ENCODE results near the gene GLI2.

The GLI2 gene

DNA sequence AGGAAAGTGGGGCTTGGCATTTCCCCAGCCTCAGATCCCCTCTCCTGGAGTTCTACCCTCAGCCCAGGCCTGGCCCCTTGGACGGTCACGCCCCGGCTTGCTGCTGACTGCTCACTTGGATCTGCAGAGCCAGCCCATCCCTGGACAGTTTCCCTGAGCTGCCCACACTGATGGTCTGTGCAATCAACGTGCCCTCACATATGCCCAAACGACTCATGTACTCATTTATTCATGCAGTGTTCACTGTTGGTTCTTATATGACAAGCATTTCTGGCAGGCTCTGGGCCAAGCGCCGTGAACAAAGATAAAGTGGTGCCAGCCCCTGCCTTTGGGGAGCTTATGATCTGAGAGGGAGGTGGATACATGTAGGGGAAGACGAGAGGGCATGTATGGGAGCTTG, 20.3 kb upstream of the GLI2 start:
- DNase-seq, result no peak

DNA sequence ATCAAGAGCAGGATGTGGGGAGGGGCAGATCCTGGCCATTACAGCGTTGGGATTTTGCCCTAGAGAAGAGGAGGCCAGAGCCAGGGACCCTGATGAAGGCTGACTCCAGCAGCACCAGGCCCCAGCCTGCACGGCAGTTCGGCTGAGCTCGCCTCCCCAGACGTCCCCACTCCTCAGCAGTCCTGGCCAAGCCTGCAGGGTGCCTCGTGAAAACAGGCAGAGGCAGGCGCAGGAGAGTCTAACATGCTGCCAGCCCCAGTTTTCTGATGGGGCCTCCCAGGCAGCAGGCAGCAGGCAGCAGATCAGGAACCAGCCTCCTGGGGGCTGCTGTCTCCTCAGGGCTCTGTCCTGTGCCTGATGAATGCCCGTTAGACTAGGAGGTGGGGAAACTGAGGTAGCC, 19.7 kb upstream of the GLI2 start:
- no peak for DNase-seq

DNA sequence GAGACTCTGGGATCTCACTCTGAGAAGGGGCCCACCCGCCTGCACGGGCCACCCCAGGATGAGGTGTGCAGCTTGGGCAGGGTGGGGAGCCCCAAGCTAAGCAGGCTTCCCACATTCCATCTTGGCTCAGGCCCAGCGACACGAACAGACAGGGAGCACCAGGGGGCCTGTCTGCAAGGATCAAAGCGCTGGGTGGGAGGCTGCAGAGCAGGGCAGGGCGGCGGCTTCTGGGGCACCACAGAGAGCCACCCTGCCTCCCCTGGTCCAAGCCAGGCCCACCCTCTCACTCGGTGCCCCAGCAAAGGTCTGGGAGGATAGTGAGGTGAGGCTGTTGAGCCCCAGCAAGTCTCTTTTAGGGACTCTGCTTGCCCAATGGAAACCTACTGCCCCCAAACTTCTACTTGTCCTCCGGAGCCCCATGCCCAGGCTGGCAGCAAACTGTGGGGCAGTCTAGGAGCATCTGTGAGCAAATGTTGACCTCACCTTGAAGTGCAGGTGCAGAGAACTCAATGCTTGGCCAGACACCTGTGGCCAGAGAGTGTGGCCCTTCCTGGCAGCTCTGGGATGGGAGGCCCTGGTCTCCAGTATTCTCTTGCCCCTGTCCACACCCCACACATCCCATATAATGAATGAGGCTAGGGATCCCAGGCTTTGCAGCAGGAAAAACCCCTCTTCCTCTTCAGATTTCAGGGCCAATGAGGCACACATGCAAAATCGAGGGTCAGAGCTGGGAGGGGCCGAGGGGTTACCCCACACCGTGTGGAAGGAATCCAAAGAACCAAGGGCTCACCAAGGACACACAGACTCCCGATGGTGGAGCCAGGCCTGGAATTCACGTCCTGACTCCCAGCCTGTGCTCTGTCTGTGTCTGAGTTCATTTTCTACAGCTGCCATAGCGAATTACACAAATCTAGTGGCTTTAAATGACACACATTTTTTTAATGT, 18.8 kb upstream of the GLI2 start:
- DNase-seq, result no peak

DNA sequence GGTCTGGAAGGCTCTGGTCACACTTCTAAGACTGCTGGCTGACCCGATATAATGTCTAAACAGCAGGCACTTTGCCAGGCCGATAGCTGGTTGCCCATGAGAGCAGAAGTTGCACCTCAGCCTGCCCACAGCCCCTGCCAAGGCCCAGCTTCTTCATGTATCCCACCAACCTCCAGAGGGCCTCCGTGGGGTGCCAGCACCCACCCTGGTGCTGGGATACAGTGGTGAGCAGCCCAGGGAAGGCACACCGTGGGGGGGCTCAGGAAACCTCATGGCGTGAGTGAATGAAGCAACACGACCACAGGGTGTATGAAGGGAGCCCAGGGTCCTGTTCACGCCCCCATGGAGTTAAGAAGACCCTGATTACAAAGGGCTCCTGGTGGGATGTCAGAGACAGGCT, 16.2 kb upstream of the GLI2 start:
- no peak for DNase-seq

DNA sequence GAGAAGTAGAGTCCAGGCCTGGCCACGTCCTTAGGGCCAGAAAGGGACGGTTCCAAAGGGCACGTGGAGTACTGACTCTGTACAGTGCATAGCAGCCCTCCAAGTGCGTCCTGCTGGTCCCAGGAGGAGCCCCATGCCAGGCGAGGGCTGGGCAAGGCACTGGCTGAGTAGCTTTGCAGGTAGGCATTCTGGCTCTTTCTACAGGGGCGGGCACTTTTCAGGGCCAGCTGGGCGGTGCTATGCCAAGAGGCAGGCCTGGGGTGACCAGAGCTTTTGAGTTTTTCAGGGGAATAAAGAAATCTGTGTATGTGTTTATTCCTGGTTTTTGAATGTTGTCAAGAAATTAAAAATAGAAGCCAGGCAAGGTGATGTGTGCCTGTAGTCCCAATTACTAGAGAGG, 15.4 kb upstream of the GLI2 start:
- no peak for DNase-seq

DNA sequence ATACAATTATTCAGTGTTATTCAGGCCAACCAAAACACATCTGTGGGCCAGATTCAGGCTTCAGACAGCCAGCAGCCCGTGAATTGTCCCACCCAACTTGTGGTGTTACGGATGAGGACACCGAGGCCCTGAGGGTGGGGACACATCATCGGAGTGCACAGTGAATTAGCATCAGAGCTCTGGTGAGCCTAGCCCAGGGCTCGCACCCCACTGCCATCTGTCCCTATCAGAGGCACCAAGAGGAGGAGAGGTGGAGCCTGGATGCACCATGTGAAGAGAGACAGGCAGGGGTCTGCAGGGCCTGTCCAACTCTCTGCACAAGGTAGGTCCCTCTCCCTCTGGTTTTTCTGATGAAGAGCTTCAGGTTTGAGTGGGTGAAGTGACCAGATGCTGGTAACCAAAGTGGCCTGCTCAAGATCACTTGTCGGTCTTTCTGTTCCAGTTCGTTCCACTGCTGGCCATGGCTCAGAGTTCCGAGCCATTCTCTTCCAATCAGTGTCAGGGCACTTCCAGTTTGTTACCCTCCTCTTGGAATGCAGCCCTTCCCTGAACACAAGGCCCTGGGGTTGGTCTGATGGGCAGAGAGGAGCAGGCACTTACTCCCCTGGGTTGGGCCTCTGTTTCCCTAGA, 14.8 kb upstream of the GLI2 start:
- DNase-seq, result no peak

DNA sequence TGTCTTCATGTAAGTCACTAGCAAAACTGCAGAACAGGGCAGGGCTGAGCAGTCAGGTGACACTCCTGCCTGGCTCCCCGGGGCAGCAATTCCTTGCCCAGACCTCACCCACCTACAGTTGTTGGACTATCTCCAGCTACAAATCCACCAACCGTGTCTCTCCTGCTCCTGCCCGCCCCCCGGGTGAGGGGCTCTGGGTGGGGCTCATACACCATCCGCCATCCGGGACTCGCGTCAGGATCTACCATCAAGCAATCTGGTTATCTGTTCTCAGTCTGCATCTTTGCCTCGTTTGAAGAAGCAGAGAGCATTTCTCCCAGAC, 13.5 kb upstream of the GLI2 start:
- DNase-seq, result no peak

DNA sequence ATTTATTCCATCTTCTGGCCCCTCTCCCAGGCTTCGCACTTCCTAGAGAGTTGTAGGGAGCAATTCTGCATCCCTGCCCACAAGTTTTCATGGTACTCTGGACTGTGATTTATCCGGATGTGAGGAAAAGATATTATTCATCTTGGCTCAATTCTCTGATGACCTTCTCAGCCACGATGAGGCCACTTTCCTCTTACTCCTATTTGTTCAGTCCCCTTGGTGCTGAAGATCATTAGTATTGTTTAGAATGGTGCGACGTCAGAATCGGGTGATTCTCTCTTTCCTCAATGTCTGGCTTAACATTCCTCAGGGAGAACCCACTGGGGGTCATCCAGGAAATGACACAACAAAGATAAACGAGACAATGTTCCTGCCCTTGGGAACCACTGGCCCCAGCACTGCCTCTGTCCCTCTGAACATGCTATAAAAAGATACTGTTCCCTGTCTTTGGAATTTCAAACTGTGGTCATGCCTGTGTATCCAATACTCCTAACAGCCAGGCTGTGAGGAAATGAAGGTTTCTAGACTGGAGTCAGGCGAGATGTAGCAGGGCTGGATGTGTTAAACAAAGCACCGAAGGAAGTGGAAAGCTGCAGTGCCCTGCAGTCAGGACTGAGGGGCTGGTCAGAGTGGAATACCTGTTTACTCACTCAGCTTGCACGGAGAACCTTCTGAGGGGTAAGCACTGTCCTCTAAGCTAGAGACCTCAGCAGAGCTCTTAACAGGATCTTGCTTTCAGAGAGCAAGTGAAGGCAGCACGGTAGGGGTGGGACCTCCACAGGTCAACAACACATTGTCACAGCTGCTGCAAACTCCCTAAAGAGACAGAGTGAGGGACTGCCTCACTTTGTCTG, 12.9 kb upstream of the GLI2 start:
- DNase-seq, result no peak

DNA sequence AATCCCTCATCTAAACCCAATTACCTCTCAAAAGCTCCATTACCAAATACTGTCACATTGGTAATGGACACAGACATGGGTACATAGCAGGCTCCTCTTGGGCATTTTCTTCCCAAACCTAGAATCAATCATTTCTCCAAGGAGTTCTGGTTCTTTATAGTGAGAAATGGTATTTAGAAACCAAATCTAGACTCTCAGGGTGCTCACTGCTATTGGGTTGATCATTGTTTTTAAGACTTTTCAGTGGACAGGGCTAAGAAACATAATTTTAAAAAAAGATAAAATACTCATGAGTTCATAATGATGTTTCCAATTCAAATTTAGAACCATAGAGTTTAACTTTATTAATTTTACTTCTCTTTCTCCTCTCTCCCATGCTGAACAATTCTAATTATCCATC, 9.4 kb upstream of the GLI2 start:
- DNase-seq, result no peak

DNA sequence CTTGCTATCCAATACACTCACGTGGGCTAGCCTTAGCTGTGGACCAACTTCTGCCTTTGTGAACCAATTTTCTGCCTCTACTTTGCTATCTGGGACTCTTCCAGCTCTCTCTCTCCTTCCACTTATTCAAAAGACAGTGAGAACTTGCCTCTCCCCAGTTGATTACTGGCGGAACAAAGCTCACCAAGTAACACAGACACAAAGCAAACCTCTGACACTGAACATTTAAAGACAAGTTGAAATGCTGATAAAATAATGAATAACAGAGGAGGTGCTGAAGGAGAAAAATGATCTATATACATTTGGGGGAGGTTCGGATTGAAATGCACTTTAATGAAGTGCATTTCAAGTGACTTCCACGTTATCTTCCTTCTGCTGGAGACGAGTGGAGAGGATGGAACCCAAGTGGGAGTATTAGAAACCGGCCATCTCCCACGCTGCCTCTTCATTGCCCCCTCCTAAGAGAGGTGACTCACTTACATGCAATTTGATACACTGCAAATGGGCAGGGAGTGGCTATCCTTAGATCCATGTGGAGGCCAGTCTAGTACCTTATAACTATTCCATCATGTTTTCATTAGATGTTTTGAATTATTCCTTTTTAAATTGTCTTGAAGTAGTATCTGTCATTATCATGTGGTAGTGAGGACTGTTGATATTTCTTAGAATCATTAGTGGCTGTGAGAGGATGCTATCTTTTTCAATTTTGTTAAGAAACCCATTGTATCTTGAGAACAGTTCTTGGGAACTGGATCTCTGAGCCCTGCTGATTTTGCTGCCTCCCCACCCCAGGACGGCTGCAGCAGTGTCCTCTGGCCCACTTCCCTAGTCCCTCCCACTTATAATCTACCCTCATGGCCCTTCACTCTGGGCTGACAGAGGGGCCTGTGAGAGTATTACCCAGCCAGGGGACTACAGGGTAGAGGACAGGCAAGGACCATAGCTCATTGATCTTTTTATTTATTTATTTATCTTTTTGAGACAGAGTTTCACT, 6.0 kb upstream of the GLI2 start:
- DNase-seq, result no peak

DNA sequence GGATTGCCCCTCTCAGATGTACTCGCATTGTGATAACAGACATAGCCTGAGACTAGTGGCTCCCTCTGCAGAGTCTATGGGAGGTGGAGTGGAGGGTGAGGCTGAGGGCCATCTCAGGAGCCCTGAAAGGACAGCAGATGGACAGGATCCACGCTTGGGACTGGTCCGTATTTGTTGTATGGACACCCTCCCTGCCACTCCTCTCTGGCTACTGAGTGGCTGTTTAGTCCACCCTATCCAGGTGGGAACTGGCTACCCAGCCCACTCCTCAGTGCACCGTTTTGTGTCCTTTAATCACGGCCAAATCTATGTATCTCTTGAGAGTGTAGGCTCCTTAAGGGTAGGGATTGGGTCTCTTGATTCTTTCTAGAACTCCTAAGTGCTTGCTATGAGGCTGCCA, 4.5 kb upstream of the GLI2 start:
- no peak for DNase-seq

DNA sequence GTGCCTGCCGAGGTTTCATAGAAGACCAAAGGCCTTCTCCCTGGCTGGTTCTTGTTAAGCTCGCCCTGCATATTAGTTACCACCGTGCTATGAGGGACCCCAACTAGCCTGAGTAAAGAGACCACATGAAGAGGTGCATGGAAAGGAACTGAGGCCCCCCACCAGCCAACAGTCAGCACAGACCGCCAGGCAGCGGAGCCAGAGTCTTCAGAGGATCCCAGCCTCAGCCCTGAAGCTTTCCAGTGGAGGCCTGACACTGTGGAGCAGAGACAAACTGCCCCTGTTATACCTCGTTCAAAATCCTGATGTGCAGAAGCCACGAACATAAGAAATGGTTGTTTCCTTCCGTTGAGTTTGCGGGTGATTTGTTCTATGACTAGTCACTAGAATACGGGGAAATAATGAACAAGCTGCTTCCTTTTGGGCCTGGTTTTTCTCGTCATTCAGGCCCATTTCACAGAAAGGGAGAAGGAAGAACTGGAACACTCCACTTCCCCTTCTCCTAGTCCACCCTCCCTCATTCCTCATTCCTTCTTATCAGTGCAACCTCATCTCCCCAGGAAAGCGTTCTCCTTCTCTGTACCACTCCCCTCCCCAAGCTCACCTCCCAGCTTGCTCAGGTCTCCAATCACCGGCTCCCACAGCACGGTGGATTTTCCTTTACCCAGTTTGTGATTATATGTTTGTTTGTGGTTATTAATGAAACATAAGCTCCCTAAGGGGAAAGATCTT, 3.0 kb upstream of the GLI2 start:
- DNase-seq, result no peak

DNA sequence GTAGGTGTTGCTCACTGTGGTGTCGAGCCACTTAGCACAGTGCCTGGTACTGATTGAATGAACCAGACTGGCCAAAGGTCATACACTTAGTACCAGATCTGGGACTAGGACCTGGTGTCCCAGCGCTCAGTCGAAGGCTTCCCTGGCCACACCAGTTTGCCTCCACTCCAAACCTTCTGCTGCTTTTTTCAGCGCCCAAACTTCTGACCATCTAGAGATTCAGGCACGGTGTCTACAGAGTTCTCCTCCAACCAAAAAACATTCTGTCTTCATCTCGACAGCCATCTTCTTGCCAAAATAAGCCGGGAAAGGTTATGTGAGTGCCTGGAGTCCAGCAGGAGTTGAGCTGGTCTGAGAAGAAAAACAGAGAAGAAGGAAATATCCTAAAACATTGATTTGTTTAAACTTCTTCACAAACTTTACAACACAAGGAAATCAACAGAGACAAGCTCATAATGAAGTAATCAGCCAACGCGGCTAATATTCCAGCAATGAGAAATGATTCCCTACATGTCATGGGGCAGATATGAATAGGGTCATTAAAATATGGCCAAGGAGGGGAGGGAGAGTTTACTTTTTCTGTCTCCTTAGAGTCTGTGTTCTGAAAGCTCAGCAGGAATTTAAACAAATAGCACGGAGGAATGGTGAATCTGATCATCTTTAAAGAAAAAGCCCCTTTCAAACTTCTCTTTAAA, 2.3 kb upstream of the GLI2 start:
- no peak for DNase-seq

DNA sequence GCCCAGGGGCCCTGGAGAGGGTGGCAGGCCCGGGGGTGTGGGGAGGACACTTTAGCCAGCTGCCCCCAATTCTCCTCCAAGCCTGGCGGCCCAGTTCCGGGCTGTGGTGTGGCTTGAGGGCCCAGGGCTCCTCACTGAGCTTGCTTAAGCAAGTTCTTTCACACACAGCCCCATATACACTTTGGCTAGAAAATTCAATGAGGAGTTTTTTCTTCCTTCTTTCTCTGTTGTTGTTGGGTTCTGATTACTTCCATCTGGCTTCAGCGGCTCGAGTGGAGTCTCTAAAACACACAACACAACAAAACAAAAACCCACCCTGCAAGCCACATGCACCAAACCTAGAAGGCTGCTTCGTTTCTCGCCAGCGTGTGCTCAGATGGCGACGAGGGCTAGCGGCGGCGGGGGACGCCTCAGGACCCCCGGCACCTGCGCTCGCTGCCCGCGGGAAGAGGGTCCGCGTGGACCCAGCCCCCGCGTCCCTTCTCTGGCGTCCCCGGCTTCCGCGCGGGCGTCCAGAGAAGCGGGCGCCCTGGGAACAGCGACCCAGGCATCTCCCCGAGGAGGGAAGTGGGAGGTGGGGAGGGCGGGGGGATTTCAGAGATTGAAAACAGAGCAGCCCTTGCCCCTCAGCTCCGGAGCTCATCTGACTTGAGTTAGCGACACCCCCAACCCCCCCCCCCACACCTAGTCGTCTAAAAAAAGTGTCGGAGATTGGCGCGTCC, 577 bp upstream of the GLI2 start:
- DNase-seq, result no peak

DNA sequence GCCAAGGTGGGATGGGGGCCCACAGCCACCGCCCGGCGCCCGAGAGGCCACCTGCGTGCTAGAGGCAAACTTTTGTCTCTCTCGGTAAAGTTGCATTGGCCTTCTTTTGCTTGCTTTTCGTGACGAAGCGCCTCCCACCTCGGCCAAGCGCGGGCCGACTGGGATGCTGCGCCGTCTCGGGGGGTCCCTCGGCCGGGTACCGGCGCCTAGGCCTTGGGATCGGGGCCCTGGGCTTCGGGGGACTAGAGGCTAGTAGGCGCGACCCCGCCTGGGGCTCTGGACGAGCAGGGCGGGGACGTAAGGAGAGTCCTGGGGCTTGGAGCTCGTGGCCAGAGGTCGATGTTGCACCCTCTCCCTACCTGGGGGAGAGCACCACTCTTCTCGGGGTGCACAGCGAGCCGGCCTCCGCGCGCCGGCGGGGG, 545 bp downstream of the GLI2 start:
- DNase-seq, result no peak

DNA sequence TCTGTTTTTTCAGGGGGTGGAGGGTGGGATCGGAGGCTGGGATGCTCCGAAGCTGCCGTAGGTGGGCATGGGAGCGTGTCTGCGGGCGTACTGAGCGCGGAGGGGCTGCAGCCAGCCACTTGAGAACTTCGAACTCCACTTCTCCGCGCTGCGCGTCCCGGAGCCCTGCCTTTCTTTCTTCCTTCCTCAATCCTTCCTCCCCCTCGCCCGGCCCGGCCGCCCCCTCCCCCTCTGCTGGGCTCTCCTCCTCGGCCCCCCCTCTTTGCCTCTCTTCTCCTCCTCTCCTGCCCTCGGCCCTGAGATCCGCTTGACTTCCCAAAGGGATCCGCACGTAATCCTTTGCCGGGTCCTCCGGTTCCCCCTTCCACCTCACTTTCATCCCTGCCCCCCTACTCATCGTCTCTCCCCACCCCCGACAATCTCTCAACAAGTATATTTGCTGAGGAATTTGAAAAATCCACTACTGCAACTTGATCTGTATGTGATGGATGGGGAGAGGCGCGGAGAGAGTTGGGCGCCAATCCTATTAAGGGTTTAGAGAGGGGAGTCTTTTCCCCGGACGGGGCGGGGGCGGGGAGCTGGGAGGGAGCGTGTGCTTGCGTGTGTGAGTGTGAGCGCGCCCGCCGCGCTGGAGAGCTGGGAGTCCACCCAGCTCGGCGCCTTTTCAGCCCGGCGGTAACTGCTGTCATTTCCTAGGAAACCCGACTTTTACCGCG, 1.1 kb downstream of the GLI2 start:
- DNase-seq, result no peak

DNA sequence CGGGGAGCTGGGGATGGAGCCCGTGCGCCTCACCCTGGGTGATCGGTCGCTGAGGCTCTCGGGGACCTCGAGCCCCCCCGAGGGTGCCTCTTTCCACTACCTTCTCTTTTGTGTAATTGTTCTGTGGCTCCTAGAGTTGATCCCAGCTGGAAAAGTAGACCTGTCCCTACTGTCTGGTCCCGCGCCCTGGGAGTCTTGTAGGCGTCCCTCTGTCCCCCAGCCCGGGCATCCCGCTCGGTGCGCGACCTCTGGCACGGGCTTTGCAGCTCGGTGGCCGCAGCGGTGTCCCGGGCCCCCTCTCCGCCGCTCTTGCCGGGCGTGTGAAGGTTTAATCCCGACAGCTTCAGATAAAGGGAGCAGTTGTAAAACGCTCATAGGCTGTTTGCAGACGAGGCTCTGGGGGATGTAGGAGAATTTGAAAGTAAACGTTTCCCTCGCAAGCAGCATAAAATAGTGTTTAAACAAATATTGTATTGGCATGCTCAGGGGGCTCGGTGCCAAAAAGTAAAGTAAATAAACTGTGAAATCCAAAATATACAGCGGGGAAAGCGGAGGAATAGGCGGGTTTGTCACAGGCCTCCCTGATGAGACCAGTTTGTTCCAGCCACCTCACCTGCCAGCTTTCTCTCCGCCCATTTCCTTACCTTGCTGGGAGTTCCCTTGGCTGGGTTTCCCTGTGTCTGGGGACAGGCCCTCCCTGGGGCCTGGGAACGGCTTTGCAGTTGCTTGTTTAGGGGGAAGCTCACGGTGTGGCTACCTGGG, 1.9 kb downstream of the GLI2 start:
- DNase-seq, result no peak

DNA sequence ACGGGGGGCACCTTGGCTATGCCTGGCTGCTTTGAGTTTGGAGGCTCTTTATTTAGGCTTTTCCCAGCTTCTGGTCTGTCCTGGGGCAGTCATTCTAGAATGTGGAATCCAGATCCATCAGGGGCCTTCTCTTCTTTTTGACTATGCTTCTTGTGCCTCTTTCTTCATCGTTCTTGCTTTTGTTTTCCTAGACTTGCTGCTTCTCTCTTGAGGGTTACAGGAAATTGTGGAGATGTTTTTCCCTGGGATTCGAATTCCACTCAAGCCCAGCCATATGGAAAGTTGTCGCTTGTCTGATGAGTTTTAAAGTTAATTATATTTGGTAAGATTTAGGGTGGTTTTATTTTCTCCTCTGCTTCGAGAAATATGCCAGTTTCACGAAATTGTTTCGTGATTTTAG, 2.4 kb downstream of the GLI2 start:
- DNase-seq, result no peak
